MG63 (cell line): ENCODE measurements around the gene ZBTB7B. TPM values are rescaled to one million over a fixed set of nuclear protein-coding genes. Genes with fewer than 3 reads are reported as not detected.

Experiments
- DNase-seq: peaks from one replicate; pipeline ENCODE4 v3.0.0-alpha.2; 2020
- H3K27me3 ChIP-seq: fragments of 250-450 bp; sonication (Bioruptor Pico); 2 replicates; pipeline ENCODE4 v1.5.1; 2020; ENCODE audit warnings: mild to moderate bottlenecking, moderate library complexity
- H3K36me3 ChIP-seq: fragments of 250-450 bp; sonication (Bioruptor Pico); 2 replicates; pipeline ENCODE4 v1.5.1; 2020; ENCODE audit warnings: mild to moderate bottlenecking, moderate library complexity
- H3K4me3 ChIP-seq: fragments of 250-450 bp; sonication (Bioruptor Pico); 2 replicates; pipeline ENCODE4 v1.5.1; 2020; ENCODE audit warnings: mild to moderate bottlenecking, moderate library complexity
- H3K9me3 ChIP-seq: fragments of 250-450 bp; sonication (Bioruptor Pico); 2 replicates; pipeline ENCODE4 v1.5.1; 2020; ENCODE audit warnings: mild to moderate bottlenecking, moderate library complexity
- total RNA-seq: library from RNA; depleted of rRNA; stranded (reverse); fragments of >200 nt; shearing (Covaris generic); gene quantifications from 2 replicates; pipeline ENCODE4 v1.2.3, GENCODE V29; 2014; ENCODE audit warnings: low replicate concordance; rRNA removed

The ZBTB7B gene
- total RNA-seq, 1 experiment from 2014 or later = 60.5 TPM

GRCh38 chr1:155064832-155065429 is 62.3 kb downstream of the ZBTB7B start:
- Histone ChIP-seq H3K4me3 (no peak overlapping the region; the same call in 1 of the 2 replicates), H3K9me3 (no peaks in the 10 kb centered on the region), H3K27me3 (no peaks in the 10 kb centered on the region), H3K36me3 (peaks cover 24% of the 10 kb centered on the region)
- no peak for DNase-seq

DNA sequence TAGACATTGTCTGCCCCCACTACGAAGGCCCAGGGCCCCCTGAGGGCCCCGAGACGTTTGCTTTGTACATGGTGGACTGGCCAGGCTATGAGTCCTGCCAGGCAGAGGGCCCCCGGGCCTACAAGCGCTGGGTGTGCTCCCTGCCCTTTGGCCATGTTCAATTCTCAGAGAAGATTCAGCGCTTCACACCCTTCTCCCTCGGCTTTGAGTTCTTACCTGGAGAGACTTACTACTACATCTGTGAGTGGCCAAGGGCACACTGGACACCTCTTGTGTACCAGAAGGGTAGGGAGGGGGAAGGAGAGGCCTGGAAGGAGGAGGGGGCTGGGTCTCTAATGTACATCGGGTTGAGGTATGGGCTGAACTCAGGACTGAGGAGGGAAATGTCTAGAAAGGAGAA is 64.2 kb downstream of the ZBTB7B start:
- no peak for DNase-seq
- Histone ChIP-seq H3K9me3 (no peaks in the 10 kb centered on the region), H3K27me3 (no peaks in the 10 kb centered on the region), H3K36me3 (peaks cover 18% of the 10 kb centered on the region), H3K4me3 (no peak overlapping the region)

Other genes with a start within 250 kb of the ZBTB7B start
- 1.6 TPM in 1 of 2 replicates, not detected in the other for gene KCNN3, start 132.5 kb upstream of the ZBTB7B start, total RNA-seq
- gene PMVK, start 66.1 kb upstream of the ZBTB7B start, total RNA-seq = 68.7 and 77.6 TPM in 2 replicates
- 6.9 and 16.0 TPM in 2 replicates for gene PBXIP1, start 46.7 kb upstream of the ZBTB7B start, total RNA-seq
- 10.3 and 16.2 TPM in 2 replicates for gene PYGO2, start 41.0 kb upstream of the ZBTB7B start, total RNA-seq
- 140 and 175 TPM in 2 replicates for gene SHC1, start 32.1 kb upstream of the ZBTB7B start, total RNA-seq
- 124 and 222 TPM in 2 replicates for gene CKS1B, start 28.1 kb upstream of the ZBTB7B start, total RNA-seq
- 39.6 and 49.6 TPM in 2 replicates for gene FLAD1, start 19.5 kb upstream of the ZBTB7B start, total RNA-seq
- gene LENEP, start 9.2 kb upstream of the ZBTB7B start, total RNA-seq = not detected in 2 replicates
- not detected in 2 replicates for gene DCST2, start 31.0 kb downstream of the ZBTB7B start, total RNA-seq
- not detected in 2 replicates for gene DCST1, start 31.0 kb downstream of the ZBTB7B start, total RNA-seq
- 189 and 285 TPM in 2 replicates for gene ADAM15, start 48.5 kb downstream of the ZBTB7B start, total RNA-seq
- gene EFNA4, start 60.9 kb downstream of the ZBTB7B start, total RNA-seq = 12.0 and 13.0 TPM in 2 replicates
- 0.64 and 3.0 TPM in 2 replicates for gene EFNA3, start 76.0 kb downstream of the ZBTB7B start, total RNA-seq
- gene EFNA1, start 125.1 kb downstream of the ZBTB7B start, total RNA-seq = 0.37 and 4.1 TPM in 2 replicates
- 25.9 and 56.9 TPM in 2 replicates for gene SLC50A1, start 133.1 kb downstream of the ZBTB7B start, total RNA-seq
- 48.9 TPM in 1 of 2 replicates, not detected in the other for gene DPM3, start 137.7 kb downstream of the ZBTB7B start, total RNA-seq
- gene KRTCAP2, start 170.5 kb downstream of the ZBTB7B start, total RNA-seq = 220 and 236 TPM in 2 replicates
- gene TRIM46, start 171.0 kb downstream of the ZBTB7B start, total RNA-seq = not detected in 2 replicates
- 9.1 and 11.0 TPM in 2 replicates for gene THBS3, start 205.1 kb downstream of the ZBTB7B start, total RNA-seq
- 97.2 and 100 TPM in 2 replicates for gene MTX1, start 205.9 kb downstream of the ZBTB7B start, total RNA-seq